HG03558 (cell line): ENCODE results near the gene HOXB7.

Experiments used
- ATAC-seq: cut with Tn5 transposase; IDR thresholded peaks from one replicate; pipeline ENCODE4 v1.9.1; 2021; ENCODE audit warnings: moderate number of reproducible peaks; ENCODE audit not compliant: unreplicated experiment; ENCODE audit errors: extremely low read depth

HOXB7 gene

DNA sequence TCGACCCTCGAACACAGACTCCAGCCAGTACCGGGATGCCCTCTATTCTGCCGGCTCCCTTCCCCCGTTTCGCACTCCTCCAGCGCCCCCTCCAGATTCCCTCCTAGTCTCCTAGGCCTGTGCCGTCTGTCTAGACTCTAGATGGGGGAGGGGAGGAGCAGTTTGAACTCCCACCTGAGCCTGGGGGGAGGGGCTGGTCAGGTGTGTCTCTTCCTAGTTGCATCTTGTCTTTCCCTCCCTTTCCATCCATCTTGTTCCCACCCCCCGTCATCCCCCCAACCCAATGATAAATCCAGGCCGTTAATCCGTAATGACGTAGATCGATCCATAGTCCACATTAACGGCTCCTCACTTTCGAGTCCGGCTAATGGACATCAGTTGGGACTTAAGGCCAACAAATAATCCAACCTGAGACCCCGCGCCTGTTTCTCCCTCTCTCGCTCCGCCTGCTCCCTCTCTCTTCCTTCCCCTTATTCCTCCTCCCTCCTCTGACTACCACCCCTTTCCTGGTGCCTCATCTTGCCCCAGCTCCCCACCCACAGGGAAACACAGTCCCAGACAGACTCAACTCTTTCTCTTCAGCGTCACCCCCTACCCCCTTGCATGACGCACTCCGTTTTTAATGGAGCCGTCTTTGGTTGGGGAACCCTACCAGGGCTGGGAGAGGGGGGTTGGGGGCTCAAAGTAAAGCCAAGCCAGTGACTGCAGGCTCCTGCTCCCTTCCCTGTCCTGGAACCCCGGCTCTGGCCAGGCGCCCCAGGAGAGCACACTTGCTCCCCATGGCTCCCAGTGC lies 13.9 kb downstream of the HOXB7 start:
- no peak for ATAC-seq

- no peak for ATAC-seq
Observed at GRCh38 chr17:48596000-48596734, 14.7 kb downstream of the HOXB7 start.

GRCh38 chr17:48595278-48595999 lies 15.4 kb downstream of the HOXB7 start:
- ATAC-seq, result no peak

- ATAC-seq, result no peak
Observed at GRCh38 chr17:48594538-48595277, 16.1 kb downstream of the HOXB7 start.

- ATAC-seq, result no peak
Observed at GRCh38 chr17:48593840-48594537, 16.8 kb downstream of the HOXB7 start.

GRCh38 chr17:48593126-48593829 lies 17.5 kb downstream of the HOXB7 start, which contains the start of gene HOXB5:
HOXB5 (minus strand) TSS chr17:48593779; CDS start chr17:48593682, 97 bp downstream.
- ATAC-seq, result no peak

DNA sequence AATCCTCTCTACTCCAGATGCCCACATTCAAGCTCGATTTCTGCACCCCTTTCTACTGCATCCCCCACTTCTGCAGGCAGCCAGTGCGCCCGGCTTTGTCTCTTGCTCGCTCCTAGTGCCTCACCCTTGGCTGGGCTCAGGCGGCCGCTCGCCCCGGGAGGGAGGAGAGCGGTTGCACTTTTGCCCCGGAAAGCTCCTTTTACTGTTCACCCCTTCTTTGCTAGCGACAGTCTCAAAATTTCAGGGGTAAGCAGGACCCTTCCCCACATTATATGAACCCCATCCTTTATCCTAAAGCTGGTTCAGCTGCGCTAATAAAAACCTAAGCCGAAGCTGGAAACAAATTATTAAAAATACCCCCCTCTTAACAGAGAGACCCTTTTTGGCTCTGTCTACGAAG lies 18.2 kb downstream of the HOXB7 start:
- no peak for ATAC-seq

GRCh38 chr17:48592057-48592514 lies 18.7 kb downstream of the HOXB7 start:
- no peak for ATAC-seq

- no peak for ATAC-seq
Observed at GRCh38 chr17:48591255-48592056, 19.4 kb downstream of the HOXB7 start.

DNA sequence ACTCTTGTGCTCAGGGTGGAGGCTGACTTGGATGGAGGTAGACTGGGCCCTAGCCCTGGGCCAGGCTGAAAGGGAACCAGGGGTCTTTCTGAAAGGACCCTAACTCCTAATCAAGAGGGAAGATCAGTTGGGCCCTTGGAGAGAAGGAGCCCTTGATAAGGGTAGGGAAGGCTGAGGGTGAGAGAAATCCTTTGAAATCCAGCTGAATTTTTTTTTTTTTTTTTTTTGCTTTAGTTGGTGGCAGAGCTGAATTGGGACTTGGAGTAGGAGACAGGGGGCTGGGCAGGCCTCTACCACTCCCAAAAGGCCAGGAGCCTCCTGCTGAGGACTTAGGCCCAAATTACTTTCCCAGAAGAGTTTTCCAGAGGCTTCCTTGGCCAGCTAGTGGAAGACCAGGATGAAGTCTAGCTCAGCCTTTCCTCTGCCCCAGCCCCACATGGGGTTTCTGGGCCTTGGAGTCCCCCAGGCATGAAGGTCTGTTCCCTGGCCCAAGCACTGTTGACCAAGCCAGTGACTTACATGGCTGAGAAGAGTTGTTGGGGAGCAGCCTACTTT lies 20.1 kb downstream of the HOXB7 start:
- no peak for ATAC-seq

- no peak for ATAC-seq
Observed at GRCh38 chr17:48589831-48590606, 20.8 kb downstream of the HOXB7 start, which contains the start of gene HOXB3. HOXB3 (minus strand) TSS chr17:48590241; CDS start chr17:48552474, 37,767 bp downstream.

DNA sequence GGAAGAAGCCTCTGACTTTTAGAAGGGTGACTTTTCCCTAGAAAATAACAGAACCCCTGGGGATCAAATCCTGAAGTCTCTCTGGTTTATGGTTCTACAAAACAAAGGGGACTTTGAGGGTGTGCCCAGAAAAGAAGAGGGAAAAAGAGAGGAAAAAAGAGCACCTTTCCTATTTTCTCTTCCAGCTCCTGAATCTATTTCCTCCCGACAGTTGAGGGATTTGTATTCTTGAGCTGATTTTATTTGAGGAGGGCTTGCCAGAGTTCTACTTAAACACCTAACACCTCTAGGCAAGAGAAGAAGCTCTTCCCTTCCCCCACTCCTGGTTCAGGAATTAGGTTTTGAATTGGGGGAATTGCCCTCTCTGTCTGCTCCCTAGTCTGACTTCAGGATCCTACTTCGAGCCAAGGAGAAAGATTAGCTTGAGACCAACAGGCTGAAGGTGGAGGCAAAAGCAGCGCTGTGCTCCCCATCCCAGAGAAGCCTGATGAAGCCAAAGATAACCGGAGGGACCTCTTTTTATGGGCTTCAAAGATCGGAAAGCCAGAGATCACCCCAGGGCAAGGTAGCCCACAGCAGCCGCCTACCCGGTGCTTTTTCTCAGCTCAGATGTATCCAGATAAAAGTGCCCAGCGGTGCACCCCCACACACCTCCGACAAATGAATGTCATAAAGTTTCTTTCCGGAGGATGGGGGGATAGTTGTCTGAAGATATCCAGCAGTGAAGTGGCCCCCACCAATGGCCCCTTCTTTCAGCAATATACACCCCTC lies 21.6 kb downstream of the HOXB7 start:
- ATAC-seq, result no peak

DNA sequence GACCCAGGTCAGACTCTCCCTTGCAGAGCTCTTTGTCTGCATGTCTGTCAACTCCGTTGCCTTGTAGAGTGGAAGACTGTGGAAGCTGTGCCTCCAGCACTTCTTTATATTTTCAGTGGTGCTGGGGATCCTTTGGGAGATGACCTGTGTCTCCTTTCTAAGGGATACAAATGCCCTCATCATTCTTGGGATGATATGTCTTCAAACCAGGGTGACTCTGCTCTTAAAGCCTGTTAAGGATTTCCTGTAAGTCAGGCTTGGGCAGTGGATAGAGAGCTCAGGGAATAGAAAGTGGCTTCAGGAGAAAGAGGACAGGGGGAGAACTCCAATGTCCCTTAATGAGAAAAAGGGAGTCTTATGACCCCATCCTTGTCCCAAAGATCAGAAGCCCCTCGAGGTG lies 22.3 kb downstream of the HOXB7 start:
- no peak for ATAC-seq

DNA sequence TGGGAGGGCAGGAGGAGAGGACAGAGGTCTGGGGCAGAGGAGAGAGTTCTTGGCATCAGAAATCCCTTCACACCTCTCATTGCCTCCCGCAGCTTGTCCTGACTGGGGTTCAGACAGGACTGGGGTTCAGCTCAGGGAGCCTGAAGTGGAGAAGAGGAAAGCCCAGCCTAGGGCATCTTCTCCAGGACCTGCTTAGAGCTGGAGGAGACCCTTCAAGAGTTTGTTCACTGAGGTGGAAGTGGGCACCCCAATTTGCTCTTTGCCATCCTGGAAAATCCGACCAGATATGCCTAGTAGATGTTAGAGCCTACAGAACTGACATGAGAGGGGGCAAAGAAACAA lies 22.8 kb downstream of the HOXB7 start:
- ATAC-seq, result no peak

DNA sequence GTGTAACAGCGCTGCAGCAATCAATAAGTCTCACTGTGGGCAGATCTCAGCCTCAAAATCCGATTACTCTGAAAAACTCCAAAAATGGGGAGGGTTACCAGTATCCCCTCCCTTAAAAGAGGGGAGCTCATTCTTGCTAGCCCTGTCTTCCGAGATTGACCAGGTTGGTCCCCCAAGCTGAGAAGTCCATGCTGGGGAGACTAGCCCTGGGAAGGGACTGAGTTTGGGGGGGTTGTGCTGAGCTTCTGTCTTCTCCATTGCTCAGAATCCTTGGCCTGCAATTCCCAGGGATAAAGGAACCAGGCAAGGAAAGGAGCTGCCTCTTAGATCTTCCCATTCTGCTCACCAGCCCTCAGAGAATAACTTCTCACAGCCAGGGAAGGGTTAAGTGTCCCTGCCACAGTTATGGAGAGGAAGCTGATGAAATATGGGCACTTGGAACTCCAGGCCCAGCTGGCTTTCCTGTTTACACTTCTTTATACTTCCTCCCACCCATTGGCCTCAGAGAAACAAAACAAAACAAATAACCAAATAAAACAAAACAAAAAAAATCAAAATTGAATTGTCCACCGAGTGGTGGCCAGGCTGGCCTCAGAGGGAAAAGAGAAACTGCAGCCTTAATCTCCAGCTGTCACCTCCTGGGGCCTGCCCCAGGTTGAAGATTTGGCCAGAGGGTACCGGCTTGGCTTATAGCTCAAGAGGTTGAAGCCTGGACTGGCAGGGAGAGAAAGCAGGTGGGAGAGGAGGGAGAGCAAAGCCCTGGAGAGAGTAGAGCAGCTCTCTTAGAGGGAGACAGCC lies 23.3 kb downstream of the HOXB7 start:
- ATAC-seq, result no peak
